ENCODE results near the gene IKZF1.

DNA sequence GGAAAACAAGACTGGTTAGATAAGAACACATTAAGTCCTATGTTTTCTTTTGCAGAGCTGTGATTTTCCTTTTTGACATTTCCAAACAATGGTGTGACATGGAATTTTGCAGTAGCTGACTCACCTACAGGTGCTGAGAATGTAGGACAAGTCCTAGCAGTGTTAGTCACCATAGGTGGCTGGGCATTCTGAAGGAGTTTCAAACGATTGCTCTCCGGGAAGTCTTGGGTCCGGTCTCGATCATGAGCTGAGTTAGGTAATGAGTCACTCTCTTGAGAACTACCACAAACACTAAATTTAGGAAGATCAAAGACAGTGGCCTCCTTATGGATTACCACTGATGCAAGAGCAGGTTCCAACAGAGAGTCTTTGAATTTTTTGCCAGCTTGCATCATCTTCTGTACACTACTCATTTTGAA is 142.0 kb downstream of the IKZF1 start:
- no peak for TF ChIP-seq FOXP4 (CRISPR knock-in tag; IDR thresholded peaks at IDR 0.05)
- TF ChIP-seq TEAD1 (CRISPR knock-in tag; IDR thresholded peaks at IDR 0.05), result no peak
- no peak for TF ChIP-seq ATF3 (CRISPR knock-in tag; conservative IDR thresholded peaks at IDR 0.05)
- TF ChIP-seq, protein P1, sequence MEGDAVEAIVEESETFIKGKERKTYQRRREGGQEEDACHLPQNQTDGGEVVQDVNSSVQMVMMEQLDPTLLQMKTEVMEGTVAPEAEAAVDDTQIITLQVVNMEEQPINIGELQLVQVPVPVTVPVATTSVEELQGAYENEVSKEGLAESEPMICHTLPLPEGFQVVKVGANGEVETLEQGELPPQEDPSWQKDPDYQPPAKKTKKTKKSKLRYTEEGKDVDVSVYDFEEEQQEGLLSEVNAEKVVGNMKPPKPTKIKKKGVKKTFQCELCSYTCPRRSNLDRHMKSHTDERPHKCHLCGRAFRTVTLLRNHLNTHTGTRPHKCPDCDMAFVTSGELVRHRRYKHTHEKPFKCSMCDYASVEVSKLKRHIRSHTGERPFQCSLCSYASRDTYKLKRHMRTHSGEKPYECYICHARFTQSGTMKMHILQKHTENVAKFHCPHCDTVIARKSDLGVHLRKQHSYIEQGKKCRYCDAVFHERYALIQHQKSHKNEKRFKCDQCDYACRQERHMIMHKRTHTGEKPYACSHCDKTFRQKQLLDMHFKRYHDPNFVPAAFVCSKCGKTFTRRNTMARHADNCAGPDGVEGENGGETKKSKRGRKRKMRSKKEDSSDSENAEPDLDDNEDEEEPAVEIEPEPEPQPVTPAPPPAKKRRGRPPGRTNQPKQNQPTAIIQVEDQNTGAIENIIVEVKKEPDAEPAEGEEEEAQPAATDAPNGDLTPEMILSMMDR (IDR thresholded peaks at IDR 0.05), result no peak
- no peak for TF ChIP-seq NFYB (CRISPR knock-in tag; conservative IDR thresholded peaks at IDR 0.05; ENCODE audit: low read depth)
- TF ChIP-seq, protein P2, sequence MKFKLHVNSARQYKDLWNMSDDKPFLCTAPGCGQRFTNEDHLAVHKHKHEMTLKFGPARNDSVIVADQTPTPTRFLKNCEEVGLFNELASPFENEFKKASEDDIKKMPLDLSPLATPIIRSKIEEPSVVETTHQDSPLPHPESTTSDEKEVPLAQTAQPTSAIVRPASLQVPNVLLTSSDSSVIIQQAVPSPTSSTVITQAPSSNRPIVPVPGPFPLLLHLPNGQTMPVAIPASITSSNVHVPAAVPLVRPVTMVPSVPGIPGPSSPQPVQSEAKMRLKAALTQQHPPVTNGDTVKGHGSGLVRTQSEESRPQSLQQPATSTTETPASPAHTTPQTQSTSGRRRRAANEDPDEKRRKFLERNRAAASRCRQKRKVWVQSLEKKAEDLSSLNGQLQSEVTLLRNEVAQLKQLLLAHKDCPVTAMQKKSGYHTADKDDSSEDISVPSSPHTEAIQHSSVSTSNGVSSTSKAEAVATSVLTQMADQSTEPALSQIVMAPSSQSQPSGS (CRISPR knock-in tag; IDR thresholded peaks at IDR 0.05; ENCODE audit: borderline replicate concordance, low read depth), result no peak
- TF ChIP-seq NR3C1 (CRISPR knock-in tag; conservative IDR thresholded peaks at IDR 0.05; ENCODE audit: low read depth), result no peak

Measured in WTC11 (cell line).